Measurements from ENCODE around the gene SQOR.

Gene SQOR
- total RNA-seq = 20.9 to 29.0 reads per million in 2 donors

DNA sequence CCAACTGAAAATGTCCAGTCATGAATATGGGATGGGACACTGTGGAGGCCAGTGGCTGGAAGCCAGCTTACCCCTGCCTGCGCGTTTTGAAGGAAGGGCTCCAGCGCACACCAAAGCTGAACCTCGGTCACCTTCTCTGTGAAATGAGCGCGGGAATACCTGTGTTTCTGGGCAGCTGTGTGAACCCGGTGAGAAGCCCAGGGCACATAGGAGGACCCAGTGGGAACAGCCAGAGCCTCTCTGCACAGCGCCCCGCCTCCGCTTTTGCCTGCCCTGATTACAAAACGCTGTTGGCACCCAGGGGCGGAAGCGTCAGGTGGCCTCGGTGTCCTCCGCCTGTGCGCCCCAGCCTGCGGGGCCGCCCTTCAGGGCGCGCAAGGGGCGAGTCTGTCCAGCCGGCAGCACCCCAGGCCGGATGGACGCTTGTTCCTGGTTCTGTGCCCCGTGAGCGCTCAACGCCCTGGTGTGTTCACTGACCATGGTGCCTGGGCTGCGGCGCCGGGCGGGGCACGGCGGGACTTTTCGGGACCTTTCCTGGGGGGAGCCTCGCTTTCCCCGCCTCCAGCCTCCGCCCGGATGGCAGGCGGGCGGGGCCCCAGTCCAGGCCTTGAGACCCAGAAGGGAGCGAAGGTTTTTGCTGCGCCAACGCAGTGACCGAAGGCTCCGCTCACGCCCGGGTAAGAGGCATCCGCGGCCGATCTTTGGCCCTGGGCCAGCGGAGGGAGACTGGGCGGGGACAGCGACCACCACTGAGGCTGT lies at the start of gene SQOR:
TSS of gene SQOR (plus strand) at position 598 of the 759 bp plus-strand sequence. CDS start 23,895 bp downstream, outside the sequence.
- peak; percentile 57 for DNase-seq

DNA sequence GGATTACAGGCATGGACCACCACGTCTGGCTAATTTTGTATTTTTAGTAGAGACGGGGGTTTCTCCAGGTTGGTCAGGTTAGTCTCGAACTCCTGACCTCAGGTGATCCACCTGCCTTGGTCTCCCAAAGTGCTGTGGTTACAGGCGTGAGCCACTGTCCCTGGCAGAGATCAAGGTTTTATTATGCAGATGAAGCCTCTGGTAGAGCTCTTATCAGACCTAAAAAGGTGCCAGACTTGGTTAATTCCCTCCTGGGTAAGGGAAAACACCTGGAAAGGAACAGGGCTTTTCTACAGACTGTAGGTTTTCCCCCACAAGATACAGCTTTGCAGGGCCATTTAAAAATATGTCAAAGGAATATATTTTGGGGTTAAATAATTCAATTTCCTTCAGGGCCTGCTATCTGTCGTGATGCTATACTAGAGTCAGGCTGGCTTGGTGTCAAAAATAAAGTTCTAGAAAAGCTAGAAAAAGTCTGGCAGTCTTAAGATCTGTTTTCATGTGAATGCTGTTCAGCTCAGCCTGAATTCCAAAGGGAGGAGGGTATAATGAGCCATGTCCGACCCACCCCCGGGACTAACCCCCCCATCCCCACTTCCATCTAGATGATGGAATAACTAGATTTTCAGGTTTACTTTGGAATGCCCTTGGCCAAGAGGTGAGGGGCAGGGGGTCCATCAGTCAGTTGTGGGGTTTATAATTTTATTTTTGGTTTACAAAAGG lies 49.6 kb upstream of the SQOR start:
- DNase-seq = no peak

DNA sequence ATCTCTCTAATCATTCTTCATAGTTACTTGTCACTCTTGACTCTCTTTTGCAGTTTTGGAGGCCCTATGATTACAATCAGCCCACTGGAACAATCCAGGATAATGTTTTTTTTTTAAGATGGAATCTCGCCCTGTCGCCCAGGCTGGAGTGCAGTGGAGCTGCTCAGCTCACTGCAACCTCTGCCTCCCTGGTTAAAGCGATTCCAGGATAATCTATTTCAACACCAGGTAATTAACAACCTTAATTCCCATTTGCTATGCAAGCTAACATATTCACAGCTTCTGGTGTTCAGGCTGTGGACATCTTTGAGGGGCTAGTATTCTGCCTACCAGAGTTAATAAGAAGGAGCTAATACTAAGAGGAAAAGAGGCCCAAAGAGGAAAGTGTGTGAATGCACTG lies 48.7 kb upstream of the SQOR start:
- DNase-seq = no peak

DNA sequence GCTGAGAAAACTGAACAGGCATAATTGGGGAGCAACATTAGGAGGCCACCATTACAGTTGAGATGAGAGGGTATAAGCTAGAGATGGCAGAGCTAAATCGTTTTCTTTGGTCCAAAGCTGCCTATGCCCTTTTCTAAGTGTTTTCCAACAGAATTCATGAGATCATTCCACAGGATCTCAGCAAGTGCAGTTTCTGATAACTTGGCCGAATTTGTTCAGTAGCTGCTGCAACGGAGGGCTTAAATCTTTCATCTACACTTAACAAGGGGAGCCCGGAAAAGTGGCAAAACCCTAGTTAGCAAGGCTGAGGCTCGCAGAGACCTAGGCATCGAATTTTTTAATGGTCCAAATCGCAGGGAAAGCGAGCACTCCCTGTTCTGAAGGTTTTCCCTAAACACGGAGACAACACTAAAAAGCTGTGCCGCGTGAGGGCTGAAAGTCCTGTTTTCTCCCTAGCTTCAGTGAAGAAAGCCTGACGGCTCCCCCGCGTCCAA lies 48.2 kb upstream of the SQOR start:
- no peak for DNase-seq

DNA sequence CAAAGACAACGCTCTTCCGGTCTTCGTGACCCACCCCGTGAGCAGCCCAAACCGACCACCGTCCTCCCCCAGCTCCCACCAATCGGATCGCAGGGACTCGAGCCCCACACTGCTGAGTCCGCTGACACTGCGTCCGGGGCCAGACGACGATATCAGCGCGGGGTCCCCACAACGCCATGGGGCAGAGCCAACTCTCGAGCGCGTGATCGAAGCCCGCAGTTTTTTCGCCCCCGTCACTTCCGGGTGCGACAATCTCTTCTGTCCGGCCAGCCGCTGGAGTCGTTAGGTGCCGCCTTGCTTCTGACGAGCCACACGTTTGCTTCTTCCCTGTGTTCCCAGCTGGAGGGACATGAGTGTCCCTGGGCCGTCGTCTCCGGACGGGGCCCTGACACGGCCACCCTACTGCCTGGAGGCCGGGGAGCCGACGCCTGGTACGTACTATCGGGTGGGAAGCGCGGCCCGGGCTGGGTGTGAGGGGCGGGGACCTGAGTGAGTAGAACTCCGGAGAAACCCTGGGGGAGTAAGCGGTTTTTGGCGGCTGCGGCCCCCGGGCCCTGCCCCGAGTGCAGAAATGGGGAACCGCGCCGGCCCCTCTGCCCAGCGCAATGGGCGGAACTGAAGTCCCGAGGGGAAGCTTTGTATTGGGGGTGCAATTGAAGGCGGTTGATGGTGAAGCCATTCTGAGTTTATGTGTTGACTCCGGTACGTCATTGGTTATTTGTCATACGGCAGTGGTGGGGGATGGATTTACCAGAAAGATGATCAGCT lies 47.5 kb upstream of the SQOR start, which contains the start of gene BLOC1S6:
TSS of gene BLOC1S6 (plus strand) at position 285 of the 768 bp plus-strand sequence. CDS start at position 350, 65 bp downstream.
- DNase-seq = peak; percentile 76

DNA sequence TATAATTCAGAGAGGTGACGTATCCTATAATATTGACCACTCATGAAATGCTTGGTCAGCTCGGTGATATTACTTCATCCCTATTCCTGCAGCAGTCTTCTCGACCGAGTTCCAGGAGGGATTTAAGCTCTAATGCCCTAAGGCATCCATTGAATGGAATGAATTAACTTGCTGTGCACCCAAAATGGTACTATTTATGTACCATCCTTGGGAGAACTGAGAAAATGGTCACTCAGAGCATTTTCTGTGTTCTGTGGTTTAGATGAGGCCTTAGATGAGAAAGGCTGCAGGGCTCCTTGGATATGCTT lies 47.0 kb upstream of the SQOR start:
- DNase-seq = no peak

DNA sequence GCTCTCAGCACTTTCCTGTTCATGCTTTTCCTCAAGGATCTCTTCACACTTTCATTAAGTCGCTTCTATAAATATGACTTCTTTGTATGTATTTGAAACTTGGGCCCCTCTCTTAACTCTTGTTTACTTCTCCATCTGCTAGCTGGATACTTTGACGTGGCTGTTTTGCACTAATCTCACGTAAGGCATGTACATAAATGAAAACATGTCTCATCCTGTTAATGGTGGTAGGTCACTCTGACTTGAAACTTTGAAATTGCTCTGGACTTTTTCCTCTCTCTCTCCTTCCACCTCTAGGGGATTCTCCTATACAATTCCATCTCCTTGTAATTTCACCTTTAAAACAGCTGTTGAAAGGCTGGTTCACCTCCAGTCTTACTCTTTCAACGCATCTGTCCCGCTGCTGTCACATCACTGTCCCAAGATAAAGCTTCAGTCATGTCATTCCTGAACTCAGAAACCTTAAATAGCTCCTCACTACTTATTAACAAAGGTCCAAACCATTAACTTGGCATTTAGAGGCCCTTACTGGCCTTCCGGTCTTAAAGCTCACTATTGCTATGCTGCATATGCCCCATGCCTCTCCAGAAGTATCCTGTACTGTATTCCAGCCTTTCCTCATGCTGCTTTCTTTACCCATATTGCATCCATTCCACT lies 46.5 kb upstream of the SQOR start:
- no peak for DNase-seq

DNA sequence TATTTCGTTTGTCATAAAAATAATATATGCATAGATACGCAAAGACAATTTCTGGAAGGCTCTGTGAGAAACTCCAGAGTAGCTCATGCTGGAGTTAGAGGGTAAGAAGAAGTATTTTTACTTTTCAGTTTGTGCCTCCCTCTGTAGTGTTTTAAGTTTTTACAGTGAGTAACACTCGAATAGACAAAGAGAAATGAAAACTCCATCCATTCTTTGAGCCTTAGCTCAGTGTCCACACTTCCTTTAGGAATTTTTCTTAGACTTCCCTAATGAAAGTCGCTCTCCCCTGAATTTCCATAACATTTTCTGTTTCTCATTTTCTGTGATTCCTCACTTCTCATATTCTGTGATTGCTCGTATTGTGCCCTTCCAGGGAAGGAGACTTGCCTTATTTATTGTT lies 45.6 kb upstream of the SQOR start:
- no peak for DNase-seq

DNA sequence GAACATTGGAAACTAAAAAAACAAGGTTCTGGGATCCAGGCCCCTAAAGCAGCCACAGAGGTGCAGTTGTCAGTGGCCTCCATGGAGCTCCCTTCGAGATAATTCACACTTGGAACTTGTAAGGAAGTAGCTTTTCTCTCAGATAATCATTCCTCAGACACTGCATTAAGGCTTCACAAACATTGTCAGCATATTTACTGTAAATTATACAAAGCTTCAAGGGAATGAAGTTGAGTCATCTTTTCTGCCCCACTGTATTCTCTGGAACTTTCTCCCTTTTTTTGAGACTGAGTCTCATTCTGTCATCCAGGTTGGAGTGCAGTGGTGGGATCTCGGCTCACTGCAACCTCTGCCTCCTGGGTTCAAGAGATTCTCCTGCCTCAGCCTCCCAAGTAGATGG lies 40.5 kb upstream of the SQOR start:
- no peak for DNase-seq

DNA sequence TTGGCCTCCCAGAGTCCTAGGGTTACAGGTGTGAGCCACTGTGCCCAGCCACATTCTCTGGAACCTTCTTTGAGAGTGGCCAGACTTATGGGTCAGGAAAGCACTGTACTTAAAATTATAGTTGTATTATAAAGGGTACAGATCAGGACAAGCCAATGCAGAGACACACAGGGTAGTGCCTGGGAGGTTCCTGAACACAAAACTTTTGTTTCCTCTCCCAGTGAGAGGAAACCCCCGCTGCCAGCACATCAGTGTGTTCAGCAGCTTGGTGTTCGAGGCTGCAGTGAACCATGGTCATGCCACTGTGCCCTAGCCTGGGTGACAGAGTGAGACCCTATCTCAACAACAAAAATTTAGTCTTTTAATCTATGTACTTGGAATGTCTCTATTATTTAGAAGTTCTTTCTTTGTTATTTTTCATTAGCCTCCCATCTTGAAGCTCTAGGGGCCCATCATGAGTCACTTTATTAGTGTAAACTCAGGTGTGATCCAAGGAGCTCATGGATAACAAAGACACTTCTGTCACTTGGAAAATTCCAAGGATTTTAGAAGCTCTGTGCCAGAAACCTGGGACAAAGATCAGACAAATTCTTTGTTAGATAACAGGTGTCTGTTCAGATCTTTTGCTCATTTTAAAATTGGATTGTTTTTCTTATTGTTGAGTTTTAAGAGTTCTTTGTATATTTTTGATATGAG lies 39.8 kb upstream of the SQOR start:
- DNase-seq = no peak

DNA sequence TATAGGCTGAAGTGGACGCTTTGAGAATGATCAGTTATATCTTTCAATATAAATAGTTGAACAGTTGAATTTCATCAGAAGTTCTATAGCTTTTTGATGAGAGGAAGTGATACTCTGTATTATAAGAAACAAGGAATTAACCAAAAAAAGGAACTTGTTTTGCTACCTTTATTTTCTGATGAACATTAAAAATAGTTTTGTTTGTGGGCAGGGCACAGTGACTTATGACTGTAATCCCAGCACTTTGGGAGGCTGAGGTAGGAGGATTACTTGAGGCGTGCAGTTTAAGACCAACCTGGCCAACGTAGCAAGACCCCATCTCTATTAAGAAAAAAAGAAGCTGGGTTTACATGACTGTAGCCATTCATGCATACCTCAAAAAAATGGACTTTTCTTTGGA lies 30.9 kb upstream of the SQOR start:
- DNase-seq = no peak

DNA sequence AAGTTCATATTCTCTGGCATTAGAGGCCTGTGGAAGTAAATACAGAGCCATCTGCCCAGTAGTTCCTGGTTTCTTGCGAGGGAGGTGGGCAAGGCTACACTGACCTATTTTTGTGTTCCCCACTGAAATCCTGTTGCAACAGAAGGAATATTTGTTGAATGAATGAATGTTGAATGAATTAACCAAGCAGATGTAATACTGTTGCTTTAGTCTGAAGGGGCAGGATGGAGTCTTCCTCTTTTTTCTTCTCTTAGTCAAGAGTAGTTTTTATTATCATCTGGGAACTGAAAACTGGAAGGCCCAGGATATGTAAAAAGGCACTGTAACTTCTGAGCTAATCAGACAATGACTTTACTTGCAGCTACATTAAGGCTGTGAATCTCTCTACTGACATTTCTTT lies 30.5 kb upstream of the SQOR start:
- DNase-seq = no peak

DNA sequence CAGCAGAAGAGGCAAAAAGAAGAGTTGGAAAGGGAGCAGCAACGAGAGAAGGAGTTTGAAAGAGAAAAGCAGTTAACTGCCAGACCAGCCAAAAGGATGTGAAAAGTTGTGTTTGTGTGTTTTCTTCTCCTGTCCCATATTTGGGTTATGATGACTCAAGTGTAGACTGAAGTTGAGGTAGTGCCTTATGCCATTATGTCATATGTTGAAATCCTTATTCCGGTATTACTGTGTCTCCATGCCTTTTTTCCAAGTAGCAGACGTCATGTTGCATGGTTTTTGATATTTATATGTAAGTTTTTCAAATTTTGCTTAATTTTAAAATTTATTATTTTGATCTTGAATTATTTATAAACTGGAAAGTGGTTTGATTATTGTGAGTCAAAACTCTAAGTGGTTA lies 28.4 kb upstream of the SQOR start:
- DNase-seq = no peak

DNA sequence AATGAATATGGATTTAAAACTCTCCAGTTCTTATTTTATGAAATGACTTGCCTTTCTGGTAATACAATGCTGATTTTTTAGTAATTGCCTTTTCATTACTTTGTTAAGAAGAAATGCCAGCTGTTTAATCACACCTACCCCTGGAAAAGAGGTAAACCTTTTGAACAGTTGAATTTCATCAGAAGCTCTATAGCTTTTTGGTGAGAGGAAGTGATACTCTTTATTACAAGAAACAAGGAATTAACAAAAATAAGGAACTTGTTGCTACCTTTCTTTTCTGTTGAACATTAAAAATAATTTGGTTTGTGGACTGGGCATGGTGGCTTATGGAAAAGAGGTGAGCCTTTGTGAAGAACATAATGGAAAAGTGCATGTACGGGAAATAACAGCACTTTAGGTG lies 28.0 kb upstream of the SQOR start:
- no peak for DNase-seq

DNA sequence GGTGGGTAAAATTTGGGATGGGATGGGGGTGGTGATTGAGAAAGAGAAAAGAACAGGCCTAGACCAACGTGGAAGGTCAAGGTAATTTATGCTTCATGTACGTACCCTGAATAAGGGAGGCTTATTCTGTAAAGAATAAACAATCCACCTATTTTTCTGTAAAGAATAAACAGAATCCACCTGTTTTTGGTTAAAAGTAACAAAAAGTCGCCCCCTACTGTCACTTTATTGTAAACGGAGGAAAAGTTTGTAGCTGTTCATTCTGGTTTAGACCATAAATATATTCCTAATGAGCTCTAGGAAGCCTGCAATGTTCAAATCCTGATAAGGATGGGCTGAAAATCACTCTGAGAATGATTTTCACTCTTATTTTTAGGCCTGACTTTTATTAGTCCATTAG lies 23.5 kb upstream of the SQOR start:
- DNase-seq = no peak

DNA sequence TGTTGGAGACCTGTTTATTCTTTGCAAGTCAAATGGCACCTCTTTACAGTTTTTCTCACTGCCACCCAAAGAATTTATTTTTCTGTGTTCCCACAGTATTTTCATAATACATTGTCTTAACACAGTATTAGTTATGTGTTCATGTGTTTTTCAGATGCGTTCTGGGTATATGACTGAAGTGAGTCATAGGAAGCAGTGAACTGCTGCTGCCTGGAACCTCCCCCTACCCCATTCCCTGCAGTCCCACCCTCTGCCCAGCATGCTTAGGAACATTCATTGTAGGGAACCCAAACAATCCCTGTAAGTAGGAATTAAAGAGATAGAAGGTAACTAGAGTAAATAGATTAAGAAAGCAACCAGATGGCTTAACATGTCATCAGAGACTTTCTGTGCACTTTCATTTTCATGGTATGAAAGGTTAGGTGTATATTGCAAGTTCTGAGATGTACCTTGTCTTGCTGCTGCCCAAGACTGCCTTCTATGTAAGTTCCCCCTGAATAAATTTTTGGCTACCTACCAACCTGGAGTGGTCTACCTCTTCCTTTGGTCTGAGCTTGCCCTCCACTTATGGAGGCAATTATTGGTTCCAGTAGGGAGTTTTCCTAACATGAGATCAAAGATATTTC lies 21.9 kb upstream of the SQOR start:
- DNase-seq = no peak

DNA sequence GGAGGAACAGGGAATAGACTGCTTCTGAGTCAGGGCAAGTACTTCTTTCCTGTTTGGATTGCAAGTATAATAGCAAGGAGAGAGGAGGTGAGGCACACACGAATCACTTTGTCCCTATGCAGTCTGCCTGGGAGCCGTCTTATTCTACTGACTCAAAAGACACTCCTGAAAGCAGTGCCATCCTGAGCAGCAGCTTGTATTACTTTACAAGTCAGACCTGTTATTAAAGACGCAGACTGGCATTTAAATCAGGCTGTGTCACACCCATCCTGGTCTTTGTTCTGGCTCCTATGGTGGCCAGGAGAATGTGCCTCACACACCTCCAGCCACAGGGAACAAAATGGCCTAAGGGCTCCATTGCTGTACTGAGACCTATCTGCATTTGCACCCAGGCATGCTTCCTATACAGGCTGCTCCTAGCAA lies 17.9 kb upstream of the SQOR start:
- DNase-seq = no peak

DNA sequence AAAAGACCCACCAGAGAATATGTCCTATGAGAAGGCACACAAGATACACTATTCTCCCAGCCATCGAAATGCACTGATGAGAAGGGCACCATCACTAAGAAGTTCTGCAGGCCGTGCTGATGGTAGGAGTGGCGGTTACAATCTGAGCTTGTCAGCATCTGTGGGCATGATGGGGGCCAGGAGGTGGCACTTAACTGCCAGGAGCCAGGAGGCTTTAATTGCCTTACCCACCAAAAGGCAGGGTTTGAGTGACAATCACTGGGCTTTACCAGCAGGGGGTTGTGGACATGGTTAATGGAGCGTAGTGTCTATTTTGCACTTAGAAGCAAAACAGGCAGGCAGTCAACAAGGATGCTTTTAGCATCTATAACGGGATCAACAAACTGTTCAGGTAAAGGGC lies 16.0 kb upstream of the SQOR start:
- no peak for DNase-seq

DNA sequence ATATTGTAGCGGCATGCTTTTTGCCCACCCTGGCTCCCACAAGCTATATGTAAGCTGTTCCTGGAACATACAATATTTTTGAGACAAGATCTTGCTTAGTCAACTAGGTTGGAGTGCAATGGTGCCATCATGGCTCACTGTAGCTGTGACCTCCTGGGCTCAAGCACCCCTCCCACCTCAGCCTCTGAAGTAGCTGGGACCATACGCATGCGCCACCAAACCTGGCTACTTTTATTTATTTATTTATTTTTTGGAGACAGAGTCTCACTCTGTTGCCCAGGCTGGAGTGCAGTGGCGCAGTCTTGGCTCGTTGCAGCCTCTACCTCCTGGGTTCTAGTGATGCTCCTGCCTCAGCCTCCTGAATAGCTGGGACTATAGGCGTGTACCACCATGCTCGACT lies 6.7 kb upstream of the SQOR start:
- DNase-seq = no peak

DNA sequence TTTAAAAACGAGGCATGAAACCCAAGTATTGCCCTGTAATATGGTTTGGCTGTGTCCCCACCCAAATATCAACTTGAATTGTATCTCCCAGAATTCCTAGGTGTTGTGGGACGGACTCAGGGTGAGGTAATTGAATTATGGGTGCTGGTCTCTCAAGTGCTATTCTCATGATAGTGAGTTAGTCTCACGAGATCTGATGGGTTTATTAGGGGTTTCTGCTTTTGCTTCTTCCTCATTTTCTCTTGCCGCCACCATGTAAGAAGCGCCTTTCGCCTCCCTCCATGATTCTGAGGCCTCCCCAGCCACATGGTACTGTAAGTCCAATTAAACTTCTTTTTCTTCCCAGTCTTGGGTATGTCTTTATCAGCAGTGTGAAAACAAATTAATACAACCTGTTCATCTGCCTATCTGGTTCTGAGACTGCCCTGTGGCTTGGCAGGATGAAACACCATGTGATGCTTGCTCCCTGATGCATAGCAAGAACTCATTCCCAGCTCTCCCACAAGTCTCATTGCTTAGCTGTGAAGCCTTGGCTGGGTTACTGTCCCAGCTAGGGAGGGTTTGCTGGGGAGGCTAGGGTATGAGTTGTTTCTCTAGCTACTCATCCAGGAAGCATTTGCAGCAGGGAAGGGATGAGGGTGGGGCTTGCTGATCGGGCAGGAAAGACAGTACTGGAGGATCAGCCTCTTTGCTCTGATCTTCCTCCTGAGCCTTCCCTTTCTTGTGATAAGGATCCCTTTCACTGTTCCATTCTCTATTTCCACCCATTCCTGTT lies 3.7 kb upstream of the SQOR start:
- DNase-seq = no peak

DNA sequence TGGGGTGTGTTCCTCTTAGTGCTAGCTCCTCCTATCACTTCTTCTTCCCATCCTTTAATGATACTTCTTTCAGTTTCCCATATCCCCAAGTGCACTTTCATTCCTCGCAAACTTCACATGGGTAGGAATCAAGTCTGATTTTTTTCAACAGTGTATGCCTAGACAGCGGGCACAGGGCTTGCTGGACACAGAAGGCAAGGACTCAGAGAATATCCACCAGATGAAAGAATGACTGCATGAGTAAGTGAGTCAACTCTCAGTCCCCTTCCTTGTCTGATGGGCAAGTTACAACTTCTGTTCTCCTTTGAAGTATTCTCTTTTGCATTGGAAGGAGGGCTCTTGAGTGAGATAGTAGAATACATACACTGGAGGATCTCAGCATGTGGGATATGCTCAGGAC lies 3.1 kb upstream of the SQOR start:
- DNase-seq = no peak

Measured in activated gamma-delta T cell (primary cell).